PC-3 (cell line): ENCODE measurements around the gene CYP27A1.

Source experiments
- EZH2phosphoT487 ChIP-seq: fragments of 300-600 bp; sonication (generic); IDR thresholded peaks from 2 replicates; pipeline ENCODE4 v1.6.1; 2018; ENCODE audit warnings: mild to moderate bottlenecking, antibody characterized with exemption, low read length, borderline replicate concordance
- TF ChIP-seq, protein P1 (sequence below): fragments of 300-600 bp; sonication (generic); conservative IDR thresholded peaks from 2 replicates; pipeline ENCODE4 v1.5.1; 2017; ENCODE audit warnings: antibody characterized with exemption, low read depth, mild to moderate bottlenecking, low read length

DNA sequence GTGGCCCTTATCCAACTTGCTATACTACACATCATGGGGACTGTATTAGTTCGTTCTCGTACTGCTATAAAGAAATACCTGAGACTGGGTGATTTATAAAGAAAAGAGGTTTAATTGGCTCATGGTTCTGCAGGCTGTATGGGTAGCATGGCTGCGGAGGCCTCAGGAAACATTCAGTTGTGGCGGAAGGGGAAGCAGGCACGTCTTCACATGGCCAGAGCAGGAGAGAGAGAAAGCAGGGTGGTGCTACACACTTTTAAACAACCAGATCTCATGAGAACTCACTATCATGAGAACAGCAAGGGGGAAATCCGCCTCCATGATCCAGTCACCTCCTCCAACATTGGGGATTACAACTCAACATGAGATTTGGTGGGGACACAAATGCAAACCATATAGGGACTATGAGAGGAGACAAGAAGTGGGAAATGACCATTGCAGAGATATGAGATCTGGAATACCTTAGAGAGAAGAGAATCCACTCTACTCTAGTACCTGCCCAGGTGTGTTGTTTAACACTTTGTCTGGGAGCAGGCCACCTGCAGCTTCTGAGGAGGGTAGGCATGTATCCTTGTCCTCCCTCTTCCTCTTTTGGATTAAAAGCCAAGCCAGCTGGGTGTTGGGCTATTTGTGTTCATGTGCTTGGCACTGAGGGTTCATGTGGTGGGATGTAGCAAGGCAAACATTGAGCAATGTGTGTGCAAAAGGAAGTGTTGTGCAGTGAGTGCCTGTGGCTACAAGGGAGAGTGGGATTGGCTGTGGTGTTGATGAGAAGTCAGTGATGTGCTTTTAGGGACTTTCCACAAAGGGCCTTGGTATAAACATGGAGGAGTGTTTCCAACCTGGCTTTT, 48.6 kb upstream of the CYP27A1 start:
- no peak for TF ChIP-seq EZH2phosphoT487
- TF ChIP-seq, protein P1, sequence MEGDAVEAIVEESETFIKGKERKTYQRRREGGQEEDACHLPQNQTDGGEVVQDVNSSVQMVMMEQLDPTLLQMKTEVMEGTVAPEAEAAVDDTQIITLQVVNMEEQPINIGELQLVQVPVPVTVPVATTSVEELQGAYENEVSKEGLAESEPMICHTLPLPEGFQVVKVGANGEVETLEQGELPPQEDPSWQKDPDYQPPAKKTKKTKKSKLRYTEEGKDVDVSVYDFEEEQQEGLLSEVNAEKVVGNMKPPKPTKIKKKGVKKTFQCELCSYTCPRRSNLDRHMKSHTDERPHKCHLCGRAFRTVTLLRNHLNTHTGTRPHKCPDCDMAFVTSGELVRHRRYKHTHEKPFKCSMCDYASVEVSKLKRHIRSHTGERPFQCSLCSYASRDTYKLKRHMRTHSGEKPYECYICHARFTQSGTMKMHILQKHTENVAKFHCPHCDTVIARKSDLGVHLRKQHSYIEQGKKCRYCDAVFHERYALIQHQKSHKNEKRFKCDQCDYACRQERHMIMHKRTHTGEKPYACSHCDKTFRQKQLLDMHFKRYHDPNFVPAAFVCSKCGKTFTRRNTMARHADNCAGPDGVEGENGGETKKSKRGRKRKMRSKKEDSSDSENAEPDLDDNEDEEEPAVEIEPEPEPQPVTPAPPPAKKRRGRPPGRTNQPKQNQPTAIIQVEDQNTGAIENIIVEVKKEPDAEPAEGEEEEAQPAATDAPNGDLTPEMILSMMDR = no peak
